Activated naive CD4-positive, alpha-beta T cell treated with anti-CD3 and anti-CD28 coated beads, Interleukin-2, amount 10 ng/mL, durations not matched to agents 7 days and 5 days (primary cell): ENCODE data around the gene GABRB1.
"Not testable (repeated sequence)": the region's sequence is repeated elsewhere in the genome, so short reads cannot be mapped to it uniquely, and the experiment has no call there.

Experiments
- CTCF ChIA-PET: fragments of 350-600 bp; sonication (Branson Sonifier 250); formaldehyde crosslinking; loops from one replicate; lab custom pipeline; 2021; ENCODE audit warnings: antibody characterized with exemption; lab: Charles Lee
- DNase-seq: peaks from one replicate; pipeline ENCODE4 v3.0.0-alpha.2; 2020
- H3K27ac Mint-ChIP-seq: one replicate; pipeline ENCODE4 v1.8.0; 2021; ENCODE audit warnings: mild to moderate bottlenecking, moderate library complexity, mixed read lengths
- H3K27me3 Mint-ChIP-seq: one replicate; pipeline ENCODE4 v1.8.0; 2021; ENCODE audit warnings: mild to moderate bottlenecking, mixed read lengths
- H3K36me3 Mint-ChIP-seq: one replicate; pipeline ENCODE4 v1.8.0; 2021; ENCODE audit warnings: mixed read lengths
- H3K4me1 Mint-ChIP-seq: one replicate; pipeline ENCODE4 v1.8.0; 2021; ENCODE audit warnings: mixed read lengths
- H3K4me3 Mint-ChIP-seq: one replicate; pipeline ENCODE4 v1.8.0; 2021; ENCODE audit warnings: mild to moderate bottlenecking, moderate library complexity, mixed read lengths
- H3K9me3 Mint-ChIP-seq: one replicate; pipeline ENCODE4 v1.8.0; 2021; ENCODE audit warnings: mixed read lengths

GABRB1 gene

DNA sequence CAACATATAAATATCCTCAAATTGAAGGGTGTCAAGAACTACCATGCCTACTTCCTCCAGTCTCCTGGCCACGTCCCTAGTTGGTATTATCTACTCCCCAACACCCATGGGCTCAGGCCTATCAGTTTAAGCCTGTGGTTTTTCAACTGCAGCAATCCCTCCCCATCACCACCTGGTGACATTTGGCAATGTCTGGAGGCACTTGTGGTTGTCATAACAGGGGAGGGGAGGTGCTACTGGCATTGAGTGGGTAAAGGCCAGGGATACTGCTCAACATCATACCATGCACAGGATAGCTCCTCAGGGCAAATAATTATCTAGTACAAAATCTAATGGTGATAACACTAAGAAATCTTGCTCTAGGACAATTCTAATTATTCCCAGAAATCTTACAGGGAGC lies 336.8 kb downstream of the GABRB1 start:
- H3K9me3 Mint-ChIP-seq = no peaks in the 10 kb centered on the region
- CTCF ChIA-PET = no interaction called here
- H3K27ac Mint-ChIP-seq = no peak overlapping the region
- no peak overlapping the region for H3K4me3 Mint-ChIP-seq
- no peaks in the 10 kb centered on the region for H3K36me3 Mint-ChIP-seq
- DNase-seq = no peak
- H3K27me3 Mint-ChIP-seq = peaks cover 4% of the 10 kb centered on the region
- H3K4me1 Mint-ChIP-seq = no peaks in the 10 kb centered on the region

DNA sequence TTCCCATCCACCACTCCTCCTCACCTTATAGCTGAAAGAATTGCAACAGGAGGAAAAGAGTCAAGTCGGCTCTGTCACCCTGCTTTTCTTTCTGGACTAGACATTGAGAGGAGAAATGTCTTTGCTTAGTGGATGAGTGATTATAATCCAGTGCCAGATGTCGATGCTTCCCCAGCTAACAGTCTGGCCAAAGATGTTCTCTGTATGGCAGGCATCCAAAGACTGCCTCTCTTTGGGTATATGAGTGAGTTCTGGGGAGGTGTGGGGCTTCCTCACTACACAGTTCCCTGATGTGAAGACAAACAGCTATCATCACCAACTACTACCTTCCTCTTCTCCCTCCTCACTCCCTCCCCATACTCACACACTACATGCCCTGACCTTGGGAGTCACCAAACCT lies 341.2 kb downstream of the GABRB1 start:
- CTCF ChIA-PET = no interaction called here
- Mint-ChIP-seq H3K9me3 (no peaks in the 10 kb centered on the region), H3K27me3 (no peaks in the 10 kb centered on the region), H3K4me3 (no peak overlapping the region), H3K36me3 (no peaks in the 10 kb centered on the region), H3K4me1 (no peaks in the 10 kb centered on the region), H3K27ac (no peak overlapping the region)
- DNase-seq = no peak

GRCh38 chr4:47373174-47373573 lies 341.8 kb downstream of the GABRB1 start:
- H3K36me3 Mint-ChIP-seq = no peaks in the 10 kb centered on the region

GRCh38 chr4:47373709-47374108 lies 342.3 kb downstream of the GABRB1 start:
- Mint-ChIP-seq H3K9me3 (no peaks in the 10 kb centered on the region), H3K4me3 (no peak overlapping the region), H3K36me3 (no peaks in the 10 kb centered on the region), H3K27ac (no peak overlapping the region), H3K27me3 (no peaks in the 10 kb centered on the region), H3K4me1 (no peaks in the 10 kb centered on the region)
- DNase-seq = no peak
- CTCF ChIA-PET = interaction anchor here (0.5 to 1.2 kb wide), 2 partner anchors 10 to 66 kb away, joined by 3 to 4 read pairs; no protein-coding TSS in a partner anchor

More at GRCh38 chr4:47373174-47373573, 341.8 kb downstream of the GABRB1 start:
- Mint-ChIP-seq H3K4me1 (no peaks in the 10 kb centered on the region), H3K9me3 (no peaks in the 10 kb centered on the region), H3K27me3 (no peaks in the 10 kb centered on the region), H3K27ac (no peak overlapping the region), H3K4me3 (no peak overlapping the region)
- no peak for DNase-seq
- CTCF ChIA-PET = interaction anchor here (1.2 kb wide), 1 partner anchor 10 kb away, joined by 4 read pairs; no protein-coding TSS in a partner anchor

DNA sequence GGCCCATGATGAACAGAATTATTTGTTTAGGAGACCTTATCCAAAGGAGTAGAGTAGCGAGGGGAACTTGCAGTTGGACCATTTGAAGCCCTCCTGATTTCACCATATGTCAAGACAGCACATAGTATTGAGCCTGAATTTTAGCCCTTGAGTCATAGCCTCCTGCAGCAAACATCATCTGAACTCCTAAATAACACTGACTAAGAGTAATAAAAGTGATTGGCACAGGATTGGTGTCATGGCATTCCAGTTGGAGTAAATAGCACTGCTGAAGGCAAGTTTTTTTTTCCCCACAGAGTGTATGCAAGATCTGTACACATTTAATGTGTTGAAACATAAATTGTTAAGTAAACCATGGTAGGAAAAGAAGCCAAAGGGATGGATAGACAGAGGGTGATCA lies 343.1 kb downstream of the GABRB1 start:
- no peaks in the 10 kb centered on the region for H3K36me3 Mint-ChIP-seq
- no peak overlapping the region for H3K4me3 Mint-ChIP-seq
- H3K27ac Mint-ChIP-seq = no peak overlapping the region
- no peak for DNase-seq
- H3K4me1 Mint-ChIP-seq = no peaks in the 10 kb centered on the region
- CTCF ChIA-PET = interaction anchor here (1.2 kb wide), 1 partner anchor 9 kb away, joined by 4 read pairs; no protein-coding TSS in a partner anchor
- no peaks in the 10 kb centered on the region for H3K9me3 Mint-ChIP-seq
- H3K27me3 Mint-ChIP-seq = no peaks in the 10 kb centered on the region

DNA sequence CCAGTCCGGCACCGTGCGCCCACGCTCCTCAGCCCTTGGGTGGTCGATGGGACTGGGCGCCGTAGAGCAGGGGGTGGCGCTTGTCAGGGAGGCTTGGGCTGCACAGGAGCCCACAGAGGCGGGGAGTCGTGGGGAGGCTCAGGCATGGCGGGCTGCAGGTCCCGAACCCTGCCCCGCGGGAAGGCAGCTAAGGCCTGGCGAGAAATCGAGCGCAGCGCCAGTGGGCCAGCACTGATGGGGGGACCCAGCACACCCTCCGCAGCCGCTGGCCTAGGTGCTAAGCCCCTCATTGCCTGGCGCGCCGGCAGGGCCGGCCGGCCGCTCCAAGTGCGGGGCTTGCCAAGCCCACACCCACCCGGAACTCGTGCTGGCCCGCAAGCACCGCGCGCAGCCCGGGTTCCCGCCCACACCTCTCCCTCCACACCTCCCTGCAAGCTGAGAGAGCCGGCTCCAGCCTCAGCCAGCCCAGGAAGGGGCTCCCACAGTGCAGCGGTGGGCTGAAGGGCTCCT lies 346.7 kb downstream of the GABRB1 start:
- DNase-seq, H3K9me3 Mint-ChIP-seq, H3K27ac Mint-ChIP-seq, H3K4me1 Mint-ChIP-seq, CTCF ChIA-PET, H3K36me3 Mint-ChIP-seq, H3K4me3 Mint-ChIP-seq, H3K27me3 Mint-ChIP-seq: not testable (repeated sequence)

DNA sequence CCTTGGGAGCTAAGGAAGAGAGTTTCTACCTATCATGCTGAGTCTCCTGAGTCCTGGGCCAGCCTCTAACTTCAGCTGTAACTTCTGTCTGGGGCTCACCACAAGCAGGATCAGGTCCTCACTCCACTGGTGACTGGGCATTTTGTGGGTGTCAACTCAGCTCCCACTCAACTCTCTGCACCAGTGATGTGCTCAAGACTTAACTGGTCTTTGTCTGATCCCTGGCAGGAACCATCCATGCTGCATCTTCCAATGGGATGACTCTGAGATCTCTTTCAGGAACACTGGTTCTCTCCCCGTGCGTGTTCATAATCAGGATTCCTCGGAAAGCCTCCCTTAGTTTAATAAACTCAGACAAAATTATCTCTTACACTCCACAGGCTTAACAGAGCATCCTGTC lies 349.8 kb downstream of the GABRB1 start:
- Mint-ChIP-seq H3K4me3 (no peak overlapping the region), H3K4me1 (no peaks in the 10 kb centered on the region), H3K9me3 (no peaks in the 10 kb centered on the region), H3K36me3 (no peaks in the 10 kb centered on the region), H3K27me3 (peaks cover 3% of the 10 kb centered on the region), H3K27ac (no peak overlapping the region)
- DNase-seq = no peak
- CTCF ChIA-PET = no interaction called here

- CTCF ChIA-PET = interaction anchor here (0.8 to 2.3 kb wide), 4 partner anchors 9 to 539 kb away, joined by 3 to 10 read pairs (median 4); no protein-coding TSS in a partner anchor
- H3K27ac Mint-ChIP-seq = no peak overlapping the region
- no peaks in the 10 kb centered on the region for H3K4me1 Mint-ChIP-seq
- no peak overlapping the region for H3K4me3 Mint-ChIP-seq
- peaks cover 3% of the 10 kb centered on the region for H3K27me3 Mint-ChIP-seq
- H3K36me3 Mint-ChIP-seq = no peaks in the 10 kb centered on the region
- no peaks in the 10 kb centered on the region for H3K9me3 Mint-ChIP-seq
- DNase-seq = no peak
These were observed 351.5 kb downstream of the GABRB1 start for GRCh38 chr4:47382846-47383360.

DNA sequence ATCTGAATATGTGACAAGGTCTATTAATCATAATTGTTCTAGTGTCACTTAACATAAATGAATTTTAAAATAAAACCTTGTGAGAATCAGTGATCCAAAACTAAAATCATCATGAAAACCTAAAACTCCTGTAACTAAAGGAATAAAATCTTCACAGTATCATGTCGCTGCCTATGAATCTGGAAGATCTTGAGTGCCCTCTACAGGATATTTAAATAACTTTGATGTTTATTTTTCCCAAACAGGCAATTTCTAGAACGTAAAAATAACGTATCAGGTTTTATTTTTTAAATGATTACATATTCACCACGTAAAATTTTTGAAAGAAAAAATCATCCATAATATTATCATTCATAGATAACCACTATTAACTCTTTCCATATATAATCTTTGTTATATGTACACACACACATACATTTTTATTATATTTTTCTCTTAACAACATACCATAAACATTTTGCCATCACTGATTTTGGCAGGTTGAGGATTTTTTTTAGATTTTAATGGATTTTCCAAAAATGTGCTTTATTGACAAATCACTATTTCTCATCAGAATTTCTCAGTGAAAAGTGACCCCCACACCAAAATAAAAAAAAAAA lies 352.6 kb downstream of the GABRB1 start:
- Mint-ChIP-seq H3K4me1 (no peaks in the 10 kb centered on the region), H3K9me3 (no peaks in the 10 kb centered on the region), H3K36me3 (no peaks in the 10 kb centered on the region), H3K4me3 (no peak overlapping the region), H3K27ac (no peak overlapping the region), H3K27me3 (peaks cover 8% of the 10 kb centered on the region)
- CTCF ChIA-PET = interaction anchor here (0.7 to 2.3 kb wide), 5 partner anchors 10 to 572 kb away, joined by 3 to 10 read pairs (median 3); no protein-coding TSS in a partner anchor
- DNase-seq = no peak

DNA sequence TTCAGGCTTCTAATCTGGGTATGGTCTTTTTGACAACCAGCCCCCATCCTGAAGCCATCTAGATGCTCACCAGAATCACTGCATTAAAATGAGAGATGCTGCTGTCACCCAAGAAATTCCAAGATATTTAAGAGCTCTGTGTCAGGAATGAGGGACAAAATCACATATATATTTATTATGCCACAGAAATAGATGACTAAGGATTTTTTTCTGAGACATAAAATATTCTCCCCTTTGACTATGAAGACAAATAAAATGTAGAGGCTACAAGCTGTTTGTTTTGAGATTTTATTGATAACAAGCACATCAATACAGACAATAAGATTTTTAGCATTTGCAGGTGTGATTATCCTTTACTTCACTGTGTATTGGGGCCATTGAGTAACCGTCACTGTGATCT lies 354.8 kb downstream of the GABRB1 start:
- Mint-ChIP-seq H3K4me3 (no peak overlapping the region), H3K9me3 (no peaks in the 10 kb centered on the region), H3K27me3 (peaks cover 8% of the 10 kb centered on the region), H3K36me3 (no peaks in the 10 kb centered on the region), H3K27ac (no peak overlapping the region), H3K4me1 (no peaks in the 10 kb centered on the region)
- CTCF ChIA-PET = no interaction called here
- DNase-seq = no peak

GRCh38 chr4:47386561-47387235 lies 355.3 kb downstream of the GABRB1 start:
- H3K27me3 Mint-ChIP-seq = peaks cover 8% of the 10 kb centered on the region
- no peak for DNase-seq
- H3K36me3 Mint-ChIP-seq = no peaks in the 10 kb centered on the region
- no peaks in the 10 kb centered on the region for H3K4me1 Mint-ChIP-seq
- H3K4me3 Mint-ChIP-seq = no peak overlapping the region
- H3K9me3 Mint-ChIP-seq = no peaks in the 10 kb centered on the region
- no peak overlapping the region for H3K27ac Mint-ChIP-seq
- CTCF ChIA-PET = no interaction called here

DNA sequence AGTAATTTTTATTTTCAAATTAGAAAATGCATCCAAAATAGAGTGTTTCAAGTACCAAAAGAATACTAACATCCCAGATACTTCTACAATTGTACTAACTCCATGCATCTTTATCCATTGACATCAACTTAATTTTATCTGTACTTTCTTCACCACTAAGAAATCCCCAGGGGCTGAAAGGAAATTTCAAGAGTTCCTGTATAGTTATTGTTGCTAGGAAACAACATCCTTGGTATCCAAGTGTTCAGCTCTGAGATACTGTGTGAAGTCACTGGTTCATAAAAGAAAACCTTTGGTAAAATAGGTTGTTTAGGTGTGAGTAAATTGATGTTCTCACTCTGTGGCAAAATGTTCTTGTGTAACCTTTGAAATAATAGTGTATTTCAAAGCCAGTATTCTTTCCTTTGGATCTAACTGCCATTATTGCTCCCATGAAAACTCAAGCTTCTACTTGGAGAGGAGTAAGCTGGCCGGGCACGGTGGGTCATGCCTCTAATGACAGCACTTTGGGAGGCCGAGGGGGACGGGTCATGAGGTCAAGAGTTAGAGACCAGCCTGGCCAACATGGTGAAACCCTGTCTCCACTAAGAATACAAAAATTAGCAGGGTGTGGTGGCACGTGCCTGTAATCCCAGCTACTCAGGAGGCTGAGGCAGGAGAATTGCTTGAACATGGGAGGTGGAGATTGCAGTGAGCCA lies 359.2 kb downstream of the GABRB1 start:
- H3K27me3 Mint-ChIP-seq = peaks cover 14% of the 10 kb centered on the region
- CTCF ChIA-PET = interaction anchor here (1.3 kb wide), 1 partner anchor 14 kb away, joined by 3 read pairs; no protein-coding TSS in a partner anchor
- H3K4me3 Mint-ChIP-seq = no peak overlapping the region
- no peaks in the 10 kb centered on the region for H3K9me3 Mint-ChIP-seq
- H3K36me3 Mint-ChIP-seq = no peaks in the 10 kb centered on the region
- DNase-seq = no peak
- H3K27ac Mint-ChIP-seq = no peak overlapping the region
- H3K4me1 Mint-ChIP-seq = no peaks in the 10 kb centered on the region

GRCh38 chr4:47391256-47391655 lies 359.9 kb downstream of the GABRB1 start:
- CTCF ChIA-PET = no interaction called here
- DNase-seq = no peak
- H3K4me1 Mint-ChIP-seq = no peaks in the 10 kb centered on the region
- no peak overlapping the region for H3K4me3 Mint-ChIP-seq
- no peaks in the 10 kb centered on the region for H3K9me3 Mint-ChIP-seq
- no peaks in the 10 kb centered on the region for H3K36me3 Mint-ChIP-seq
- no peak overlapping the region for H3K27ac Mint-ChIP-seq
- H3K27me3 Mint-ChIP-seq = peaks cover 13% of the 10 kb centered on the region

- CTCF ChIA-PET = no interaction called here
- Mint-ChIP-seq H3K9me3 (no peaks in the 10 kb centered on the region), H3K27me3 (peaks cover 5% of the 10 kb centered on the region), H3K27ac (no peak overlapping the region), H3K4me1 (no peaks in the 10 kb centered on the region), H3K4me3 (no peak overlapping the region), H3K36me3 (no peaks in the 10 kb centered on the region)
- no peak for DNase-seq
These were observed 375.0 kb downstream of the GABRB1 start for GRCh38 chr4:47406408-47406807.
